ENCODE measurements around the gene ADARB2. TPM values are rescaled to one million over a fixed set of nuclear protein-coding genes. Genes with fewer than 3 reads are reported as not detected.

ADARB2 gene
- total RNA-seq, 1 experiment from 2014 or later = not detected

DNA sequence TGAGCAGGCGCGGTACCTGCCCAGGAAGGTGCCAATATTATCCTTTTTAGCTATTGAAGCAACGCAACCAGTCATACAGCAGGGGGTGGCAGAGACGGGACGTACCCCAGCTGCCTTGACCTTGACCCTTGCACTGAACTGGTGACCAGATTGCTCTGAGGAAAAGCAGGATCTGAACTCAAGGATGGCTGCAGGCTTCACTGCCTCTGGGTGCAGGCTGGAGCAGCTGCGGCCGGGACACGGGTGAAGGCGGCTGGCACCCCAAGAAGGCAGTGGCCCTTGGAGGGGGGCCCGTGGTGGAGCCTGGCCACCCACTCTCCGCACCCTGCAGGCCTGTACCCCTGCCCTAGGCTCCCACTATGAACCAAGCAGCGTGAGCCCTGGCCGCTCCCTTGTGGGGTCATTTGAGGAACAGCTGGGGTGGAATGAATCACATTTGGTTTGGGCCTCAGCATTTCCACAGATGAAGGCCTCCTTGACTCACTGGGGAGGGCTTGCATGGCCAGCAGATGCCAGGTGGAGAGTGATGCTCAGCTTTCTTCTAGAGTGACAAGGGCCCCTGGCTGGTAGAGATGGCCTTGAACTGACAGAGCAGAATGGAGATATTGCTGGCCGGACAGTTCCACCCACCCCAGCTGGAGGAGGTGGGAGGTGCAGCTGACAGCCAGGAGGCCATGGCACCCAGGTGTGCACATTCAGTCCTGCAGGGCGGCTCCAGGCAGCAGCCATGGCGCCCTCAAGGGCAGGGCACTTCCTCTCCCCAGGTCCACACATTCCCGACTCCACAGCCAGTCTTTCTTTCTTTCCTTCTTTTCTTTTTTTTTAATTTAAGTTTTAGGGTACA lies 462.4 kb downstream of the ADARB2 start:
- Mint-ChIP-seq H3K27me3 (ENCODE audit: unreplicated experiment) (peaks cover 70% of the 10 kb centered on the region), H3K4me1 (ENCODE audit: low read depth, unreplicated experiment) (no peaks in the 10 kb centered on the region), H3K27ac (ENCODE audit: unreplicated experiment) (no peak overlapping the region), H3K4me3 (ENCODE audit: low read depth, unreplicated experiment) (no peak overlapping the region), H3K9me3 (ENCODE audit: low read depth, unreplicated experiment) (no peaks in the 10 kb centered on the region), H3K36me3 (ENCODE audit: insufficient read depth, unreplicated experiment) (no peaks in the 10 kb centered on the region)
- no TSS peak for BruUV-seq (replicated peaks)
- intact Hi-C loops (cut with micrococcal nuclease; ENCODE audit: unreplicated experiment) = no loop called here
- CTCF ChIA-PET = no interaction called here
- no peak for TF ChIP-seq CTCF (IDR thresholded peaks at IDR 0.05; ENCODE audit: unreplicated experiment)
- DNase-seq = no peak

- H3K9me3 Mint-ChIP-seq (ENCODE audit: low read depth, unreplicated experiment) = no peaks in the 10 kb centered on the region
- DNase-seq = no peak
- H3K4me1 Mint-ChIP-seq (ENCODE audit: low read depth, unreplicated experiment) = no peaks in the 10 kb centered on the region
- BruUV-seq (replicated peaks) = no TSS peak
- no peak overlapping the region for H3K27ac Mint-ChIP-seq (ENCODE audit: unreplicated experiment)
- TF ChIP-seq CTCF (IDR thresholded peaks at IDR 0.05; ENCODE audit: unreplicated experiment) = no peak
- H3K4me3 Mint-ChIP-seq (ENCODE audit: low read depth, unreplicated experiment) = no peak overlapping the region
- H3K36me3 Mint-ChIP-seq (ENCODE audit: insufficient read depth, unreplicated experiment) = no peaks in the 10 kb centered on the region
- CTCF ChIA-PET = no interaction called here
- peaks cover 67% of the 10 kb centered on the region for H3K27me3 Mint-ChIP-seq (ENCODE audit: unreplicated experiment)
- intact Hi-C loops (cut with micrococcal nuclease; ENCODE audit: unreplicated experiment) = no loop called here
These were observed 463.1 kb downstream of the ADARB2 start for GRCh38 chr10:1274111-1274661.

- BruUV-seq (replicated peaks) = no TSS peak
- no peak for DNase-seq
- Mint-ChIP-seq H3K27ac (ENCODE audit: unreplicated experiment) (no peak overlapping the region), H3K9me3 (ENCODE audit: low read depth, unreplicated experiment) (no peaks in the 10 kb centered on the region), H3K4me3 (ENCODE audit: low read depth, unreplicated experiment) (no peak overlapping the region), H3K36me3 (ENCODE audit: insufficient read depth, unreplicated experiment) (no peaks in the 10 kb centered on the region), H3K4me1 (ENCODE audit: low read depth, unreplicated experiment) (no peaks in the 10 kb centered on the region), H3K27me3 (ENCODE audit: unreplicated experiment) (peaks cover 61% of the 10 kb centered on the region)
- intact Hi-C loops (cut with micrococcal nuclease; ENCODE audit: unreplicated experiment) = no loop called here
- TF ChIP-seq CTCF (IDR thresholded peaks at IDR 0.05; ENCODE audit: unreplicated experiment) = no peak
- CTCF ChIA-PET = no interaction called here
These were observed 463.8 kb downstream of the ADARB2 start for GRCh38 chr10:1273372-1274105.

DNA sequence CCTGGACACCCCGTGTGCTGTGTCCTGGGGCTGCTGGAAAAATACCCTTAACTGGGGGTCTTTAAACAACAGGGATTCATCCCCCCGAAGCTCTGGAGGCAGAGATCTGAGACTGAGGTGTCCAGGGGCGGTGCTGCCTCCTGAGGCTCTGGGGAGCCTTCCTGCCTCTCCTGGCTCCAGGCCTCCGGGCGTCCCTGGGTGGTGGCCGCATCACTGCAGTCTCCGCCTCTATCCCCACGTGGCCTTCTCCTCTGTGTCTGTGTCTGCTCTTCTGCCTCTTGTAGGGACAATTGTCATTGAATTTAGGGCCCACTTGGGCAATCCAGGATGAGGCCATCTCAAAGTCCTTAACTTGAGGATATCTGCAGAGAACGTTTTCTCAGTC lies 464.6 kb downstream of the ADARB2 start:
- intact Hi-C loops (cut with micrococcal nuclease; ENCODE audit: unreplicated experiment) = no loop called here
- no TSS peak for BruUV-seq (replicated peaks)
- no peak for DNase-seq
- Mint-ChIP-seq H3K27ac (ENCODE audit: unreplicated experiment) (no peak overlapping the region), H3K9me3 (ENCODE audit: low read depth, unreplicated experiment) (no peaks in the 10 kb centered on the region), H3K4me1 (ENCODE audit: low read depth, unreplicated experiment) (no peaks in the 10 kb centered on the region), H3K4me3 (ENCODE audit: low read depth, unreplicated experiment) (no peak overlapping the region), H3K27me3 (ENCODE audit: unreplicated experiment) (peaks cover 54% of the 10 kb centered on the region), H3K36me3 (ENCODE audit: insufficient read depth, unreplicated experiment) (no peaks in the 10 kb centered on the region)
- no peak for TF ChIP-seq CTCF (IDR thresholded peaks at IDR 0.05; ENCODE audit: unreplicated experiment)
- CTCF ChIA-PET = no interaction called here

All from Calu3 (cell line).